GM13977 (cell line): ENCODE data around the gene OSMR.

ENCODE experiments used
- DNase-seq: peaks from one replicate; pipeline ENCODE4 v3.0.0; 2012; ENCODE audit warnings: low spot score
- CTCF ChIP-seq: IDR thresholded peaks from 2 replicates; pipeline ENCODE4 v1.5.1; 2012; ENCODE audit warnings: mild to moderate bottlenecking, control low read depth; ENCODE audit not compliant: insufficient read depth; ENCODE audit errors: extremely low read depth, missing control alignments
- in situ Hi-C: fragments of 300-500 bp; cut with MboI; formaldehyde crosslinking; loops from one replicate; pipeline ENCODE4 v1.12.0; 2022; ENCODE audit warnings: low sequenced_read_pairs, low pct_unique_long_range_greater_than_20kb, mixed read lengths, inconsistent platforms; ENCODE audit not compliant: unreplicated experiment

The OSMR gene

GRCh38 chr5:38921174-38921573, 75.4 kb downstream of the OSMR start:
- TF ChIP-seq CTCF = no peak
- no peak for DNase-seq
- in situ Hi-C loops = loop anchor here (25.0 kb wide), 1 partner anchor 484 kb away; no protein-coding TSS in a partner anchor

GRCh38 chr5:38922199-38922598, 76.4 kb downstream of the OSMR start:
- peak; percentile 89 for TF ChIP-seq CTCF
- in situ Hi-C loops = loop anchor here (25.0 kb wide), 1 partner anchor 485 kb away; no protein-coding TSS in a partner anchor
- peak; percentile 61 for DNase-seq

- DNase-seq = no peak
- no peak for TF ChIP-seq CTCF
- in situ Hi-C loops = loop anchor here (25.0 kb wide), 1 partner anchor 487 kb away; no protein-coding TSS in a partner anchor
These were observed 78.0 kb downstream of the OSMR start for GRCh38 chr5:38923661-38924451.

GRCh38 chr5:38925154-38925925, 79.5 kb downstream of the OSMR start:
- no peak for TF ChIP-seq CTCF
- in situ Hi-C loops = no loop called here

GRCh38 chr5:38926121-38926520, 80.3 kb downstream of the OSMR start:
- DNase-seq = no peak
- TF ChIP-seq CTCF = no peak
- in situ Hi-C loops = no loop called here

More at GRCh38 chr5:38925154-38925925, 79.5 kb downstream of the OSMR start:
- DNase-seq = no peak

- no peak for TF ChIP-seq CTCF
- DNase-seq = no peak
- in situ Hi-C loops = no loop called here
These were observed 81.7 kb downstream of the OSMR start for GRCh38 chr5:38927470-38927869.
